GM18502 (cell line): ENCODE results near the gene KRT8.

Experiments used
- ATAC-seq: cut with Tn5 transposase; IDR thresholded peaks from one replicate; pipeline ENCODE4 v1.9.1; 2021; ENCODE audit warnings: mild to moderate bottlenecking; ENCODE audit not compliant: unreplicated experiment, poor library complexity

KRT8 gene

GRCh38 chr12:52926596-52927234, 21.8 kb upstream of the KRT8 start:
- ATAC-seq: no peak

- no peak for ATAC-seq
Measured at GRCh38 chr12:52925717-52926595, 21.1 kb upstream of the KRT8 start.

GRCh38 chr12:52924764-52925716, 20.2 kb upstream of the KRT8 start:
- no peak for ATAC-seq

GRCh38 chr12:52921488-52922165, 16.8 kb upstream of the KRT8 start:
- no peak for ATAC-seq

- ATAC-seq: no peak
Measured at GRCh38 chr12:52920937-52921336, 16.1 kb upstream of the KRT8 start.

GRCh38 chr12:52918784-52919183, 13.9 kb upstream of the KRT8 start:
- no peak for ATAC-seq

- no peak for ATAC-seq
Measured at GRCh38 chr12:52918351-52918750, 13.5 kb upstream of the KRT8 start.

GRCh38 chr12:52917800-52918199, 12.9 kb upstream of the KRT8 start:
- ATAC-seq: no peak

- ATAC-seq: no peak
Measured at GRCh38 chr12:52916216-52916615, 11.3 kb upstream of the KRT8 start.

- no peak for ATAC-seq
Measured at GRCh38 chr12:52915637-52916036, 10.8 kb upstream of the KRT8 start.

- ATAC-seq: no peak
Measured at GRCh38 chr12:52914576-52915121, 9.8 kb upstream of the KRT8 start.

GRCh38 chr12:52913431-52913821, 8.6 kb upstream of the KRT8 start:
- ATAC-seq: no peak

GRCh38 chr12:52912711-52913430, 8.0 kb upstream of the KRT8 start:
- ATAC-seq: no peak

GRCh38 chr12:52910248-52910883, 5.5 kb upstream of the KRT8 start:
- no peak for ATAC-seq

GRCh38 chr12:52909796-52910195, 4.9 kb upstream of the KRT8 start:
- ATAC-seq: no peak

GRCh38 chr12:52909331-52909730, 4.5 kb upstream of the KRT8 start:
- no peak for ATAC-seq

- no peak for ATAC-seq
Measured at GRCh38 chr12:52907092-52907810, 2.4 kb upstream of the KRT8 start.

GRCh38 chr12:52906191-52906601, 1.3 kb upstream of the KRT8 start:
- no peak for ATAC-seq
